Hepatocyte (in vitro differentiated cells): ENCODE data around the gene TRIM14. TPM values are rescaled to one million over a fixed set of nuclear protein-coding genes. Genes with fewer than 3 reads are reported as not detected.
"Not testable (repeated sequence)": the region's sequence is repeated elsewhere in the genome, so short reads cannot be mapped to it uniquely, and the experiment has no call there.

Source experiments
- DNase-seq: peaks from one replicate; pipeline ENCODE4 v3.0.0-alpha.2; 2016; ENCODE audit warnings: low spot score
- H2AFZ ChIP-seq: fragments of 200-600 bp; sonication (generic); 2 replicates; pipeline ENCODE4 v1.6.0; 2016; ENCODE audit warnings: antibody characterized with exemption, mild to moderate bottlenecking
- H3K27ac ChIP-seq: fragments of 200-600 bp; sonication (generic); 2 replicates; pipeline ENCODE4 v1.5.1; 2016; ENCODE audit warnings: mild to moderate bottlenecking
- H3K27me3 ChIP-seq: fragments of 200-600 bp; sonication (generic); 2 replicates; pipeline ENCODE4 v1.6.1; 2016
- H3K36me3 ChIP-seq: fragments of 200-600 bp; sonication (generic); replicated peaks from 2 replicates; pipeline ENCODE4 v1.5.1; 2016; ENCODE audit warnings: low read depth; ENCODE audit not compliant: insufficient read depth
- H3K4me1 ChIP-seq: fragments of 200-600 bp; sonication (generic); 2 replicates; pipeline ENCODE4 v1.5.1; 2016; ENCODE audit warnings: mild to moderate bottlenecking, moderate library complexity; ENCODE audit not compliant: insufficient read depth
- H3K4me2 ChIP-seq: fragments of 200-600 bp; sonication (generic); 2 replicates; pipeline ENCODE4 v1.6.0; 2016
- H3K4me3 ChIP-seq: fragments of 200-600 bp; sonication (generic); 2 replicates; pipeline ENCODE4 v1.5.1; 2016; ENCODE audit warnings: mild to moderate bottlenecking
- H3K79me2 ChIP-seq: fragments of 200-600 bp; sonication (generic); 2 replicates; pipeline ENCODE4 v1.6.0; 2017; ENCODE audit warnings: mild to moderate bottlenecking
- H3K9me2 ChIP-seq: fragments of 200-600 bp; sonication (generic); replicated peaks from 2 replicates; pipeline ENCODE4 v1.6.0; 2017; ENCODE audit warnings: mild to moderate bottlenecking; ENCODE audit not compliant: insufficient read depth
- H3K9me3 ChIP-seq: fragments of 200-600 bp; sonication (generic); 2 replicates; pipeline ENCODE4 v1.5.1; 2016; ENCODE audit warnings: low read depth, mild to moderate bottlenecking
- H4K20me1 ChIP-seq: fragments of 200-600 bp; sonication (generic); 2 replicates; pipeline ENCODE4 v1.6.0; 2016; ENCODE audit warnings: mild to moderate bottlenecking; ENCODE audit not compliant: insufficient read depth, poor library complexity, severe bottlenecking
- CTCF ChIP-seq: fragments of 200-600 bp; sonication (generic); IDR thresholded peaks from 2 replicates; pipeline ENCODE4 v1.5.1; 2016; ENCODE audit warnings: antibody characterized with exemption, mild to moderate bottlenecking; ENCODE audit not compliant: poor library complexity
- EZH2 ChIP-seq: fragments of 200-600 bp; sonication (generic); IDR thresholded peaks from 2 replicates; pipeline ENCODE4 v1.6.1; 2016; ENCODE audit warnings: antibody characterized with exemption, mild to moderate bottlenecking, borderline replicate concordance
- EZH2phosphoT487 ChIP-seq: fragments of 200-600 bp; sonication (generic); IDR thresholded peaks from one replicate; pipeline ENCODE4 v1.6.1; 2018; ENCODE audit warnings: antibody characterized with exemption, mild to moderate bottlenecking, low read depth, moderate library complexity; ENCODE audit not compliant: unreplicated experiment, severe bottlenecking
- WGBS: methylation state at CpG from one replicate; pipeline ENCODE4 v1.1.6; 2016; ENCODE audit warnings: low lambda C conversion rate; ENCODE audit errors: missing lambda C conversion rate; 5-methylcytosine and 5-hydroxymethylcytosine counted together
- polyA plus RNA-seq: library from polyadenylated mRNA; unstranded; fragments of >200 nt; fragmentation: Nextera tagmentation; extraction: Ambion mirVana; gene quantifications from 2 replicates; pipeline ENCODE4 v1.2.1, GENCODE V29; 2016
- total RNA-seq: library from RNA; depleted of rRNA; stranded (reverse); fragments of >200 nt; gene quantifications from 2 replicates; pipeline ENCODE4 v1.2.3, GENCODE V29; 2014

The TRIM14 gene
- total and polyA plus RNA-seq, 2 experiments from 2014 or later, result 8.1 to 10.0 TPM

DNA sequence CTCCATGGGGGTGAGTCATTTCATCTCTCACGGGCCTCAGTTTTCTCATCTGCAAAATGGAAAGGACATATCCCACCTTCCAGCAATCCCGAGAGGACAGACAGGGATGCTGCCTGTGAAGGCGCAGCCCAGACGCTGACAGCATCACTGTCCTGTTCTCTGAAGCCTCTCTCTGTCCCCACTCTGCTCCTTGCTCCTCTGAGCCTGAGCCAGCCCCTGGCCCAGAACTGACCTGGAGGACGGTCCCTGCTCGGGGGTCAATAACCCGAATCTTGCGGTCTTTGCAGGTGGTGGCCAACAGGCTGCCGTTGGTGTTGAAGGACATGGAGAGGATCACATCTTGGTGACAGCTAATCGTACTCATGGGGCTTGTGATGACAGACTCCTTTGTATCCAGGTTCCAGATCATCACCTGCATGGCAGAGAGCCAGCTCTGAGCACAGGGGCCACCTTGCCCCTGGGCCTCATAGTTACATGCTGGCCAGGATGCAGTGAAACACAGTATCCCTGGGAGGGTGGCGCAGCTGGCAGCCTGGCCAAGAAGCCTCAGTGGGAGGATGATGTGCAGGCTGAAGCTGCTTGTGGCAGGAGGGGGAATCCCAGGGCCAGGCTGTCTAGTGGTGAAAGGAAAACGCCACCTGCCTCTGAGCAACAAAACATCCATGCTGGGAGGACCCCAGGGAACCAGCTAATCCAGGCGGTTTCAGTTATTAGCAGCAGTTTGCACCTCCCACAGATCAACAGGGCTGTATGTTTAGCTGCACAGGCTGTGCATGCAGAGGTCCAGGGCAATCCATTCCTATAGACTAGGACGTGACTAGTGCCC is 14.0 kb upstream of the TRIM14 start:
- Histone ChIP-seq H3K4me2 (no peak overlapping the region), H3K27ac (no peak overlapping the region), H3K9me3 (no peaks in the 10 kb centered on the region), H3K79me2 (no peaks in the 10 kb centered on the region), H2AFZ (no peak overlapping the region), H3K9me2 (no peaks in the 10 kb centered on the region), H3K36me3 (no peaks in the 10 kb centered on the region), H3K27me3 (no peaks in the 10 kb centered on the region), H3K4me1 (no peaks in the 10 kb centered on the region), H3K4me3 (no peak overlapping the region), H4K20me1 (no peaks in the 10 kb centered on the region)
- TF ChIP-seq CTCF, result no peak
- no peak for TF ChIP-seq EZH2phosphoT487
- TF ChIP-seq EZH2, result no peak
- no peak for DNase-seq
- WGBS, result 84% methylated on average over 14 of the region's 14 CpGs

- TF ChIP-seq EZH2, result no peak
- no peak for TF ChIP-seq EZH2phosphoT487
- no peak for TF ChIP-seq CTCF
Observed at GRCh38 chr9:98132158-98132557, 13.1 kb upstream of the TRIM14 start.

DNA sequence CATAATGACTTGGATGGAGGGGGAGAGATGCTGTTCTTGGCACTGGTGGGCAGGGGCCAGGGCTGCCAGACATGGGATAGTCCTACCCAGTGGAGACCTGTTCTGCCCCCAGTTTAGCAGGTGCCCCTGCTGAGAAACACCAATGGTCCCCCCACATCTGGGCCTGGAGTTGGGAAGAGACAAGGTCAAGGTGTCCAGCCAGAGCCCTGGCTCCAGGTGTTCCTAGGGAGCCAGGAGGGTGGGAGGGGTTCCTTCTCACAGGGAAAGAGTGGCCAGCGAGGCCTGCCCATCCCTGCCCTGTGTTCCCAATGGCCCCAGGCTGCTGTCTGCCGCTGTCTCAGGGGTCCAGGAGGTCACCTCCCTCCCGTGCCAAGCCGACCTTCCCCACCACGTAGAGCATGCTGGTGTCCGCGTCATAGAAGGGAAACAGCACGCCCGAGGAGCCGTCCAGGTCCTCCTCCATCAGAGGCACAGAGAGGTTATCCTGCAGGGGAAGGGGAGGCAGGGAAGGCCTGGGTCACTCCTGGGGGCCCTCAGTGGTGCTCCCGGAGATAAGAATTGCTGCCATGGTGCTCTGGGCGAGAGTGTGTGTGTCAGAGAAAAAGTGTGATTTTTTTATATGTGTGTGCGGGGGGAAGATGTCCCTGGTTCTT is 11.7 kb upstream of the TRIM14 start:
- Histone ChIP-seq H3K27ac (no peak overlapping the region), H3K79me2 (no peaks in the 10 kb centered on the region), H4K20me1 (no peaks in the 10 kb centered on the region), H2AFZ (no peak overlapping the region), H3K9me2 (no peaks in the 10 kb centered on the region), H3K36me3 (no peaks in the 10 kb centered on the region), H3K4me2 (no peak overlapping the region), H3K4me1 (no peaks in the 10 kb centered on the region), H3K9me3 (no peaks in the 10 kb centered on the region), H3K27me3 (no peaks in the 10 kb centered on the region), H3K4me3 (no peak overlapping the region)
- 90% methylated on average over 13 of the region's 13 CpGs for WGBS
- DNase-seq, result no peak
- TF ChIP-seq EZH2 (no peak), CTCF (no peak), EZH2phosphoT487 (no peak)

More at GRCh38 chr9:98132158-98132557, 13.1 kb upstream of the TRIM14 start:
- Histone ChIP-seq H3K27ac (no peak overlapping the region), H3K79me2 (no peaks in the 10 kb centered on the region), H3K4me2 (no peak overlapping the region), H3K4me1 (no peaks in the 10 kb centered on the region), H3K4me3 (no peak overlapping the region), H4K20me1 (no peaks in the 10 kb centered on the region), H2AFZ (no peak overlapping the region), H3K36me3 (no peaks in the 10 kb centered on the region), H3K27me3 (no peaks in the 10 kb centered on the region), H3K9me3 (no peaks in the 10 kb centered on the region), H3K9me2 (no peaks in the 10 kb centered on the region)
- DNase-seq, result no peak
- 94% methylated on average over 9 of the region's 9 CpGs for WGBS

DNA sequence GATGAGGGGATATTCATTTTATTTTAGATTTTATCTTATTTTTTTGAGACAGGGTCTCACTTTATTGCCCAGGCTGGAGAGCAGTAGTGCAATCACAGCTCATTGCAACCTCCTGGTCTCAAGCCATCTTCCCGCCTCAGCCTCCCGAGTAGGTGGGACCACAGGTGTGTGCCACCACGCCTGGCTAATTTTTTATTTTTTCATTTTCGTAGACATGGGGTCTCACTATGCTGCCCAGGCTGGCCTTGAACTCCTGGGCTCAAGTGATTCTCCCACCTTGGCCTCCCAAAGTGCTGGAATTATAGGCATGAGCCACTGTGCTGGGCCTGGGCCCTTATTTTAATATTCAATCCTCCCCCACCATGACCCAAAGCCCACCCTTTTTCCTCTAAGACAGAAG is 11.0 kb upstream of the TRIM14 start:
- not testable (repeated sequence) for DNase-seq, H3K27me3 ChIP-seq, H3K36me3 ChIP-seq, H4K20me1 ChIP-seq, H3K27ac ChIP-seq, H3K4me3 ChIP-seq, H3K9me3 ChIP-seq, H2AFZ ChIP-seq, H3K79me2 ChIP-seq, H3K4me1 ChIP-seq, H3K4me2 ChIP-seq, H3K9me2 ChIP-seq
- 100% methylated on average over 4 of the region's 4 CpGs for WGBS
